Nephron progenitor cell (in vitro differentiated cells): ENCODE data around the gene MZF1.

Experiments
- DNase-seq: peaks from one replicate; pipeline ENCODE4 v3.0.0; 2021
- H3K27ac Mint-ChIP-seq: 2 replicates; pipeline ENCODE4 v1.8.0; 2021; ENCODE audit warnings: mild to moderate bottlenecking, moderate library complexity, mixed read lengths
- H3K27me3 Mint-ChIP-seq: 2 replicates; pipeline ENCODE4 v1.8.0; 2021; ENCODE audit warnings: mild to moderate bottlenecking, low read depth, mixed read lengths; ENCODE audit not compliant: poor library complexity
- H3K36me3 Mint-ChIP-seq: 2 replicates; pipeline ENCODE4 v1.8.0; 2021; ENCODE audit warnings: low read depth, mixed read lengths
- H3K4me1 Mint-ChIP-seq: 2 replicates; pipeline ENCODE4 v1.8.0; 2021; ENCODE audit warnings: mixed read lengths
- H3K4me3 Mint-ChIP-seq: 2 replicates; pipeline ENCODE4 v1.8.0; 2021; ENCODE audit warnings: mild to moderate bottlenecking, moderate library complexity, mixed read lengths
- H3K9me3 Mint-ChIP-seq: 2 replicates; pipeline ENCODE4 v1.8.0; 2021; ENCODE audit warnings: mild to moderate bottlenecking, moderate library complexity, mixed read lengths
- TF ChIP-seq, protein P1 (sequence below): fragments of 200-600 bp; sonication (generic); IDR thresholded peaks from 2 replicates; pipeline ENCODE4 v1.5.0; 2021; ENCODE audit warnings: antibody characterized with exemption

MZF1 gene

DNA sequence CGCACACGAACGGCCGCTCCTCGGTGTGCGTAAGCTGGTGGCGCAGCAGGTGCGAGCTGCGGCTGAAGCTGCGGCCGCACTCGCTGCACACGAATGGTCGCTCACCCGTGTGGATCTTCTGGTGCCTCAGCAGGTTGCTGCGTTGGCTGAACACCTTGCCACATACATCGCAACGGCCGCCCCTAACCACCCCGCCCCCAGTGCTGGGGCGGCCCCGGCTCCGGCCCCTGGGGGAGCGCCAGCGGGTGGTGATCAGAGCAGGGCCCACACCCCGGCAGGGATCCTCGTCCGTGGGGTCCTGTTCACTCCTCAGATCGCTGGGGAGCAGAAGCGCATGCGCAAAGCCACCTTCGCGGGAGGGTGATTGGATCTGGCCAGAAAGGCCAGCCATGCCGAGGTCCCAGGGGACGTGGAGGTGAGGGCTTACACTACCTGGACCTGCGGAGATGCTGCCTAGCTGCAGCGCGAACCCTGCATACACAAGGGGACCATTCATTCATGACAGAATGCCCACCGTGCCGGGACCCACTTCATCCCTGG lies 10.0 kb downstream of the MZF1 start:
- TF ChIP-seq, protein P1, sequence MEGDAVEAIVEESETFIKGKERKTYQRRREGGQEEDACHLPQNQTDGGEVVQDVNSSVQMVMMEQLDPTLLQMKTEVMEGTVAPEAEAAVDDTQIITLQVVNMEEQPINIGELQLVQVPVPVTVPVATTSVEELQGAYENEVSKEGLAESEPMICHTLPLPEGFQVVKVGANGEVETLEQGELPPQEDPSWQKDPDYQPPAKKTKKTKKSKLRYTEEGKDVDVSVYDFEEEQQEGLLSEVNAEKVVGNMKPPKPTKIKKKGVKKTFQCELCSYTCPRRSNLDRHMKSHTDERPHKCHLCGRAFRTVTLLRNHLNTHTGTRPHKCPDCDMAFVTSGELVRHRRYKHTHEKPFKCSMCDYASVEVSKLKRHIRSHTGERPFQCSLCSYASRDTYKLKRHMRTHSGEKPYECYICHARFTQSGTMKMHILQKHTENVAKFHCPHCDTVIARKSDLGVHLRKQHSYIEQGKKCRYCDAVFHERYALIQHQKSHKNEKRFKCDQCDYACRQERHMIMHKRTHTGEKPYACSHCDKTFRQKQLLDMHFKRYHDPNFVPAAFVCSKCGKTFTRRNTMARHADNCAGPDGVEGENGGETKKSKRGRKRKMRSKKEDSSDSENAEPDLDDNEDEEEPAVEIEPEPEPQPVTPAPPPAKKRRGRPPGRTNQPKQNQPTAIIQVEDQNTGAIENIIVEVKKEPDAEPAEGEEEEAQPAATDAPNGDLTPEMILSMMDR: no peak
- Mint-ChIP-seq H3K4me3 (no peak overlapping the region), H3K9me3 (no peaks in the 10 kb centered on the region), H3K27me3 (peaks cover 2% of the 10 kb centered on the region), H3K36me3 (peaks cover 16% of the 10 kb centered on the region), H3K4me1 (peaks cover 35% of the 10 kb centered on the region), H3K27ac (peak overlapping the region; percentile 98)
- no peak for DNase-seq

DNA sequence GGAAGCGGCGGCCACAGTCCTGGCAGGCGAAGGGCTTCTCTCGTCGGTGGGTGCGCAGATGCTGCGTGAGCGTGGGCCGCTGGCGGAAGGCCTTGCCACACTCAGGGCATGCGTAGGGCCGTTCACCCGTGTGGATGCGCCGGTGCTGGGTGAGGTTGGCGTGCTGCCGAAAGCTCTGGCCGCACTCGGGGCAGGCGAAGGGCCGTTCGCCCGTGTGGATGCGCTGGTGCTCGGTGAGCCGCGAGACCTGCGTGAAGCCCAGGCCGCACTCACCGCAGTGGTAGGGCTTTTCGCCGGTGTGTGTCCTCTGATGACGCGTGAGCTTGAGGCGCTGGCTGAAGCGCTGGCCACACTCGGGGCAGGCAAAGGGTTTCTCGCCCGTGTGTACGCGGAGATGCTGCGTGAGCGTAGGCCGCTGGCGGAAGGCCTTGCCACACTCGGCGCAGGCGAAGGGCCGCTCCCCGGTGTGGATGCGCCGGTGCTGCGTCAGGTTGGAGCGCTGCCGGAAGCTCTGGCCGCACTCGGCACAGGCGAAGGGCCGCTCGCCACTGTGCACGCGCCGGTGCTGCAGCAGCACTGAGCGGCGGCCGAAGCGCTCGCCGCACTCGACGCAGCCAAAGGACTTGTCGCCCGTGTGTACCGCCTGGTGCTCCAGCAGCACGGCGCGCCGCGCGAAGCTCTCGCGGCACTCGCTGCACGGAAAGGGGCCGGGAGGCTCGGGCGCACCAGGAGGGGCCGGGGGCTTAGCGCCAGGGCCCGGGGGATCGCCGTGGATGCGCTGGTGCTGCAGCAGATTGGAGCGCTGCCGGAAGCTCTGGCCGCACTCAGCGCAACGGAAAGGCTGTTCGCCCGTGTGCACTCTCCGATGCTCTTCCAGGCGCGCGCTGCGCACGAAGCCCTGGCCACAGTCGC lies 10.8 kb downstream of the MZF1 start:
- TF ChIP-seq, protein P1: no peak
- H3K9me3 Mint-ChIP-seq: no peaks in the 10 kb centered on the region
- peaks cover 2% of the 10 kb centered on the region for H3K27me3 Mint-ChIP-seq
- DNase-seq: no peak
- peak overlapping the region; percentile 64 for H3K27ac Mint-ChIP-seq
- no peak overlapping the region for H3K4me3 Mint-ChIP-seq
- H3K4me1 Mint-ChIP-seq: peaks cover 42% of the 10 kb centered on the region
- peaks cover 16% of the 10 kb centered on the region for H3K36me3 Mint-ChIP-seq

DNA sequence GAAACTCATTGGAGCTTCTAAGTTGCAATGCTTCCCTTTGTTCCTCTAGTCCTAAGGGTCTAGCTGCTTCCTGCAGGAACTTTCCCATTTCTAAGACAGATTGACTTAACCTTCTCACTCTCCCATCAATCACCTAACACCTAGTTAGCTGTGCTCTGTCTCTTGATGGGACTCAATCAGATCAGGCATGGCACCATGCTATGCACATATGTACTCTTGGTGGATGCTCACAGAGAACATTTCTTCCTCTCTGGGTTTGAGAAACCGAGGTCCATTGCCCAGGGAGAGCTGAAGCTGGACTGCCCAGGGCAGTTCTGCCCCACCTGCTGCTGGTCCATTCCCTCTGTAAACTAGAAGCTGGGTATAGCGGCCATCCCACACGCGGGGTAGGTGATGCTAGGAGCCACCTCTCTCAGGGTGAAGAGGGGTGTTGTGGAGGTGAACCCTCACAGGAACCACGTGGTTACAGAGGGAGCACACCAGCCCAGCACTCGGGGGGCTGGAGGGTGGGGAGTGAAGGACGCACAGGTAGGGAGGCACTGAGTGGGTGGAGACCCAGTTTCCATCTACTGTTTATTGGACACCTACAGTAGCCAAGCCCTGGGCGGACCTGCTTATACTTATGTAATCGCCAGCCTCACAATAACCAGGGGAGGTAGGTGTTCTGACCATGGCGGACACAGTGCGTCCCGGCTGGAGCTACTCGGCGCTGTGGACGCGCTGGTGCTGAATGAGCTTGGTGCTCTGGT lies 11.6 kb downstream of the MZF1 start:
- Mint-ChIP-seq H3K36me3 (peaks cover 17% of the 10 kb centered on the region), H3K9me3 (no peaks in the 10 kb centered on the region), H3K4me1 (peaks cover 50% of the 10 kb centered on the region), H3K4me3 (peak overlapping the region; percentile 25), H3K27me3 (peaks cover 5% of the 10 kb centered on the region), H3K27ac (peak overlapping the region; percentile 87)
- no peak for DNase-seq
- TF ChIP-seq, protein P1: no peak

DNA sequence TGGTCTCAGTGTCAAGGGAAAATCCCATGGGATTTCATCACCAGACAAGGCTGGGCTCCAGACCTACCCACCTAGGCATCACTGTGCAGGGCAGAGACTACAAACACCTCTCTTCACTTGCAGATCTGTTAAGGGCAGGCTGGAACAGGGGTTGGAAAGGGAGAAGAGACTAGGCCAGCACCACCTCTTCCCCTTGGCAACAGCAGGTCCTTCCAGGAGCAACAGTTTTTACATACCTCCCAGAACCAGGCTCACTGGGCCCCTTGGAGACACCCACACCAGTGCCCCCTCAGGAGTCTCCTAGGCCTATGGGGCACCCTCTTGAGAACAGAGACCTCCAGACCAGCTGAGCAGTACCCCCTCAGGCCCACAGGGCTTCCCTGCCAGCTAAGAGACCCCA lies 12.2 kb downstream of the MZF1 start:
- Mint-ChIP-seq H3K4me3 (peak overlapping the region; percentile 99), H3K4me1 (peaks cover 56% of the 10 kb centered on the region), H3K36me3 (peaks cover 22% of the 10 kb centered on the region), H3K27ac (no peak overlapping the region), H3K9me3 (no peaks in the 10 kb centered on the region), H3K27me3 (peaks cover 10% of the 10 kb centered on the region)
- TF ChIP-seq, protein P1: no peak
- no peak for DNase-seq

DNA sequence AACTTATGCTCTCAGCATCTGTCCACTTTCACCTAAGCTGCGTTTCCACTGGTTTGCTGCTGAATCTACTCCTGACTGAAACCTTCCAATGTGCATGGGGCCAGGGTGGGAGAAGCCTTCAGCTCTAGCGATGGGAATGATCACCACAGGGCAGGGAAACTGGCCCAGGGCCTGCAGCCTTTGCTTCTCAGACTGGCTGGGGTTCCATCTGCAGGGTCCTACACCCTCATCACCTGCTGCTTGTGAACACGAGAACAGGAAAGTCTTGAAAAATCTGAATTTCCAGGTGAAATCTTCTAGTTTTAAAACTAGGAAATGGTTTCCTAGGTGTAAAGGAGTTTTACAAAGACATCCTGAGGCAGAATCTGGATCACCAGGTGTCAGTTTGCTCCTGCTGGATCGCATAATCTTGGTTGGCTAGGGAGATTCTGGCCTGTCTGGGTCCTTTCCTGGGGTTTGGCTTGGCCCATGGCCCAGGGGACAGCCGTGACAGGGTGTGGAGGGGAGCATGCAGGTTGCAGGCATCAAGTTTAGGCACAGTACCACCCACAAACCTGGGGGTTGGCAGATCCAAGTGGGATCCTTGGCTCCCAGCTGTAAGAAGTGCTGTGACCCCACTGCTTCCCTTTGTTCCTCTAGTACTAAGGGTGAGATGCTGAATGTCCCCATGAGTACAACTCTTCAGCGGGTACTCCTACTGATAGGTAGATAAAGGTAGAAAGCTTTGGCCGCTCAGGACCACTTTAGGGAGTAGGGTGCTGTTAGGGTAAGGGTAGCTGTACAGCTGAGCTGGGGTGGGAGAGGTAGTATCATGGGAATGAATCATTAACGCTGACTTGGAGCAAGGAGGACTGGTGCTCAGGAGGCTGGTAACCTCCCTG lies 12.9 kb downstream of the MZF1 start:
- peaks cover 60% of the 10 kb centered on the region for H3K4me1 Mint-ChIP-seq
- DNase-seq: no peak
- peaks cover 10% of the 10 kb centered on the region for H3K27me3 Mint-ChIP-seq
- H3K36me3 Mint-ChIP-seq: peaks cover 22% of the 10 kb centered on the region
- H3K4me3 Mint-ChIP-seq: peak overlapping the region; percentile 99
- H3K27ac Mint-ChIP-seq: peak overlapping the region; percentile 100
- TF ChIP-seq, protein P1: no peak
- H3K9me3 Mint-ChIP-seq: no peaks in the 10 kb centered on the region
